ENCODE results near the gene KIAA2012. TPM values are rescaled to one million over a fixed set of nuclear protein-coding genes. Genes with fewer than 3 reads are reported as not detected.

Gene KIAA2012
- not detected for polyA plus RNA-seq (ENCODE audit: low read depth in 6 of 6)

GRCh38 chr2:202072737-202073401, at the start of gene KIAA2012:
Gene KIAA2012 (plus strand): TSS chr2:202073255. CDS start chr2:202073628, 373 bp downstream.
- no peak within 1 kb of the TSS for H3K27ac Mint-ChIP-seq
- no peak for ATAC-seq (ENCODE audit: low read depth in 2 of 2)

DNA sequence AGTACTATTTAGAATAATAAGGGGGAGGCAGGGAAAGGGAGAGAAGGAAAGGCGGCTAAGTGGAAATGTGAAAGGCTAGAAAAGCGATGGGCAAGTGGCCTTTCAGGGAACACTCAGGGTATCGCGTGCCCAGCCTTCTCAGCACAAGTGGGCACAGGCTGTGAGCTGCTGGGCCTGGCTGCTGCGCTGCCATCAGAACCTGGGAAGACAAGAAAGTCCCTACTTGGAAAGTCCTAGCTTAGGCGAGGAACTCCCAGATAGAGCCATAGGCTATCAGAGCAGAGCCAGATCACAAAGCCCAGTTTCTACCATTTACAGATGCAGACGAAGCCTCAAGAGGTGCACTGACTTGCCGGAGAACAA, 49.2 kb upstream of the KIAA2012 start:
- Mint-ChIP-seq H3K4me1 (no peaks in the 10 kb centered on the region), H3K4me3 (no peak overlapping the region), H3K36me3 (no peaks in the 10 kb centered on the region), H3K9me3 (peaks cover 0 to 2% (median 0%) of the 10 kb centered on the region in 7 donors), H3K27me3 (peaks cover 28 to 53% (median 41%) of the 10 kb centered on the region in 3 donors), H3K27ac (no peak overlapping the region)
- DNase-seq (no peak), ATAC-seq (ENCODE audit: low read depth in 2 of 2) (no peak)

More at GRCh38 chr2:202072737-202073401, at the start of gene KIAA2012:
- Mint-ChIP-seq H3K4me1 (no peaks in the 10 kb centered on the region), H3K9me3 (peaks cover 0 to 1% (median 0%) of the 10 kb centered on the region in 7 donors), H3K36me3 (no peaks in the 10 kb centered on the region), H3K4me3 (no peak within 1 kb of the TSS), H3K27me3 (peaks cover 0 to 14% (median 11%) of the 10 kb centered on the region in 3 donors)
- no peak for DNase-seq

DNA sequence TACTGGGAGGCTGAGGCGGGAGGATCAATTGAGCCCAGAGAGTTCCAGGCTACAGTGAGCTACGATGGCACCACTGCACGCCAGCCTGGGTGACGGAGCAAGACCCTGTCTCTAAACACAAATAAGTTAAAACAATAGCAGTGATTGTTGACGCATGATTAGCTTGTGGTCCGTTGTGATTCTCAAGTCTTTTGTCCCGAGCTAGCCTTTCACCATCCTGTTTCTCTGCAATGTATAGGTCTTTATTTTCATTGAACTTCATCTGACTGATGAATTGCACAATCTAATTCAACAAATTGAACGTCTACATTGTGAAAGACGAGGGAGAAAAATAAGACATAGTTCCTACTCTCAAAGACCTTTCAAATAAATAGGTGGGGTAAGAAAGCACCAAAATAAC, 48.2 kb upstream of the KIAA2012 start:
- ATAC-seq (ENCODE audit: low read depth in 2 of 2): no peak
- Mint-ChIP-seq H3K4me3 (no peak overlapping the region), H3K4me1 (no peaks in the 10 kb centered on the region)

DNA sequence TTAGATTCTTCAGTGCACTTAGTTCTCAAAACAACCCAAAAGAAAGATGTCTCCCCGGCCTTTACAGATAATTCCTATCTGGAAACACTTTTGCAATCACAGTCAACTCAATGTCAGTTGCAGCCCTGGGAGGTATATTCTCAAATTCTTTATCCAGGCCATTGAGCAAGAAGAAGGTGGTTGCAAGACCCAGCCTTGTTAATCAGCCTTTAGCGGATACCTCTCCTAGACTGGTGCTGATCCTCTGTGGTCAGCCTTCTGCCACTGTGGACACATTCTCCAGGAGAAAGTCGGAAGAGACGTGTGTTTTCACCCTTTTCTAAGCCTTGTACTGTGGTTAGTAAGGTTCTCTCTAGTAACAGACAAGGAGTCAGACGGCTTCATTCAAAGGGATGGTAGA, 47.2 kb upstream of the KIAA2012 start:
- Mint-ChIP-seq H3K4me3 (peak overlapping the region in 1 of 8 donors; percentile 2), H3K27ac (no peak overlapping the region), H3K36me3 (no peaks in the 10 kb centered on the region), H3K9me3 (peaks cover 0 to 2% (median 0%) of the 10 kb centered on the region in 7 donors), H3K27me3 (peaks cover 28 to 56% (median 47%) of the 10 kb centered on the region in 3 donors), H3K4me1 (no peaks in the 10 kb centered on the region)
- ATAC-seq (ENCODE audit: low read depth in 2 of 2) (no peak), DNase-seq (no peak)

More for the DNA sequence above, 48.2 kb upstream of the KIAA2012 start:
- Mint-ChIP-seq H3K9me3 (peaks cover 0 to 2% (median 0%) of the 10 kb centered on the region in 7 donors), H3K27ac (no peak overlapping the region), H3K27me3 (peaks cover 28 to 53% (median 45%) of the 10 kb centered on the region in 3 donors), H3K36me3 (no peaks in the 10 kb centered on the region)
- no peak for DNase-seq

- Mint-ChIP-seq H3K36me3 (no peaks in the 10 kb centered on the region), H3K9me3 (peaks cover 0 to 2% (median 0%) of the 10 kb centered on the region in 7 donors), H3K4me1 (no peaks in the 10 kb centered on the region), H3K27ac (no peak overlapping the region), H3K4me3 (no peak overlapping the region), H3K27me3 (peaks cover 31 to 56% (median 48%) of the 10 kb centered on the region in 3 donors)
- no peak for DNase-seq
- no peak for ATAC-seq (ENCODE audit: low read depth in 2 of 2)
Measured at GRCh38 chr2:202026507-202026906, 46.5 kb upstream of the KIAA2012 start.

- Mint-ChIP-seq H3K4me3 (peak overlapping the region in 1 of 8 donors; percentile 91), H3K36me3 (no peaks in the 10 kb centered on the region), H3K27ac (no peak overlapping the region), H3K4me1 (peaks cover 9 to 19% (median 13%) of the 10 kb centered on the region in 3 donors), H3K27me3 (peaks cover 31 to 40% (median 38%) of the 10 kb centered on the region in 3 donors), H3K9me3 (peaks cover 0 to 2% (median 0%) of the 10 kb centered on the region in 7 donors)
- ATAC-seq (ENCODE audit: low read depth in 2 of 2): no peak
- no peak for DNase-seq
Measured at GRCh38 chr2:202030691-202031090, 42.4 kb upstream of the KIAA2012 start.

DNA sequence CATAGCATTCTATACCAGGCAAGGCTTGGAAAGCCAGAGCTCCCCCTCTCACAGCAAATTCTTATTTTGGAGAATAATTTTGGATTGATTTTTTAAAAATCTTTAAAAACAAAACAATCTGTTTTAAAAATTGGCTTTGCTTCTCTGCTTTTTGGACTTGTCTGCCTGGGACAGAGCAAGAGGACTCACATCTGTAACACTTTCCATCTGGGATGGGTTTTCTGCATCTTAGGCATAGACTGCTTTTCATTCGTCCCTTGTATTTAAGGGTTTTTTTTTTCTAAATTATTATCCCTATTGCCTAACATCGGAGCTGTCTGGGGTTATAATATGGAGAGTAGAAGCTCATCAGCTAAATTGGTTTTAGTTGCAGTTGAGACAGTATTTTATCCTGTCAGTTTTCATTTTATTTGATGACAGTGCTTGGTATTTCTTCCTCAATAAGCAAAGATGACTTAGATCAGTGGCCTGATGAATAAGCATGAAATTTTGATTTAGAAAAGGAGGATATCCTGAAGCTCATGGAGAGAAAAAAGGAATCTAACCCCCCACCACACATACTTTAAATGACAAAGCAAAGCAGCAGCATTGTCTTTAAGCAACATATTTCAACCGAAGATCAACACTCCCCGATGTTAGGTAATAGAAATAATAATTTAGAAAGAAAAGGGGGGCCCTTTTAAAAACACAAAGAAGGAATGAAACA, 41.7 kb upstream of the KIAA2012 start:
- ATAC-seq (ENCODE audit: low read depth in 2 of 2) (no peak), DNase-seq (no peak)
- H3K4me1 Mint-ChIP-seq: peaks cover 9 to 19% (median 13%) of the 10 kb centered on the region in 3 donors
- peaks cover 24 to 33% (median 32%) of the 10 kb centered on the region in 3 donors for H3K27me3 Mint-ChIP-seq
- peaks cover 0 to under 1% (median 0%) of the 10 kb centered on the region in 7 donors for H3K9me3 Mint-ChIP-seq
- peak overlapping the region in 5 of 8 donors; percentile 5 to 91 (median 54) for H3K4me3 Mint-ChIP-seq
- no peaks in the 10 kb centered on the region for H3K36me3 Mint-ChIP-seq
- H3K27ac Mint-ChIP-seq: no peak overlapping the region

- peaks cover 9 to 19% (median 13%) of the 10 kb centered on the region in 3 donors for H3K4me1 Mint-ChIP-seq
- no peaks in the 10 kb centered on the region for H3K36me3 Mint-ChIP-seq
- H3K27me3 Mint-ChIP-seq: peaks cover 14 to 25% (median 23%) of the 10 kb centered on the region in 3 donors
- DNase-seq (peak; percentile 43), ATAC-seq (ENCODE audit: low read depth in 2 of 2) (peak; percentile 18 to 22)
- H3K9me3 Mint-ChIP-seq: no peaks in the 10 kb centered on the region
- H3K4me3 Mint-ChIP-seq: peak overlapping the region in 7 of 8 donors; percentile 87 to 96 (median 93)
- H3K27ac Mint-ChIP-seq: peak overlapping the region in 4 of 6 donors; percentile 24 to 78 (median 68)
Measured at GRCh38 chr2:202032846-202033316, 40.2 kb upstream of the KIAA2012 start.

GRCh38 chr2:202033317-202034248, 39.5 kb upstream of the KIAA2012 start, which contains the start of gene FZD7:
Gene FZD7 (plus strand): TSS chr2:202033855. CDS start chr2:202034648, 793 bp downstream.
- peak; percentile 79 to 80 for ATAC-seq (ENCODE audit: low read depth in 2 of 2)
- H3K4me1 Mint-ChIP-seq: peaks cover 9 to 19% (median 13%) of the 10 kb centered on the region in 3 donors
- no peaks in the 10 kb centered on the region for H3K36me3 Mint-ChIP-seq
- peak within 1 kb of the TSS in 4 of 6 donors; percentile 24 to 89 (median 73) for H3K27ac Mint-ChIP-seq
- H3K9me3 Mint-ChIP-seq: no peaks in the 10 kb centered on the region
- peak within 1 kb of the TSS in 7 of 8 donors; percentile 87 to 96 (median 93) for H3K4me3 Mint-ChIP-seq
- DNase-seq: peak; percentile 82
- peaks cover 20 to 30% (median 24%) of the 10 kb centered on the region in 3 donors for H3K27me3 Mint-ChIP-seq

- Mint-ChIP-seq H3K27ac (peak overlapping the region in 2 of 6 donors; percentile 69 to 89), H3K4me1 (peaks cover 9 to 19% (median 13%) of the 10 kb centered on the region in 3 donors), H3K4me3 (peak overlapping the region in 4 of 8 donors; percentile 82 to 94 (median 91)), H3K9me3 (no peaks in the 10 kb centered on the region), H3K27me3 (peaks cover 27 to 34% (median 30%) of the 10 kb centered on the region in 3 donors), H3K36me3 (no peaks in the 10 kb centered on the region)
- ATAC-seq (ENCODE audit: low read depth in 2 of 2) (peak; percentile 4 to 7), DNase-seq (peak; percentile 14)
Measured at GRCh38 chr2:202034249-202035088, 38.6 kb upstream of the KIAA2012 start.

- DNase-seq: peak; percentile 15
- Mint-ChIP-seq H3K9me3 (no peaks in the 10 kb centered on the region), H3K4me3 (peak overlapping the region in 2 of 8 donors; percentile 91 to 94), H3K27ac (peak overlapping the region in 1 of 6 donors; percentile 89), H3K4me1 (peaks cover 9 to 19% (median 13%) of the 10 kb centered on the region in 3 donors), H3K36me3 (no peaks in the 10 kb centered on the region), H3K27me3 (peaks cover 30 to 37% (median 30%) of the 10 kb centered on the region in 3 donors)
- ATAC-seq (ENCODE audit: low read depth in 2 of 2): no peak
Measured at GRCh38 chr2:202035089-202035940, 37.7 kb upstream of the KIAA2012 start.
